HL-60 (cell line): ENCODE measurements around the gene KCNT1.

Experiments
- DNase-seq, 2 experiments: peaks; one replicate each; pipeline ENCODE4 v3.0.0-alpha.2; 2010 to 2020; ENCODE audit warnings: low read depth in 1 of 2, low spot score in 1 of 2
- H3K27ac ChIP-seq: fragments of 250-450 bp; sonication (Bioruptor Pico); replicated peaks from 2 replicates; pipeline ENCODE4 v1.5.1; 2020; ENCODE audit warnings: mild to moderate bottlenecking, moderate library complexity
- H3K27me3 ChIP-seq: fragments of 250-450 bp; sonication (Bioruptor Pico); 2 replicates; pipeline ENCODE4 v1.5.1; 2021; ENCODE audit warnings: mild to moderate bottlenecking, moderate library complexity; ENCODE audit not compliant: insufficient read depth, poor library complexity, severe bottlenecking
- H3K4me3 ChIP-seq: replicated peaks from 2 replicates; pipeline ENCODE4 v1.5.1; 2011; ENCODE audit warnings: mild to moderate bottlenecking, control low read depth, low read length; ENCODE audit not compliant: insufficient read depth
- CTCF ChIP-seq: IDR thresholded peaks from one replicate; pipeline ENCODE4 v1.5.1; 2011; ENCODE audit warnings: low read length, control low read depth, inconsistent platforms; ENCODE audit not compliant: insufficient read depth
- GABPA ChIP-seq: IDR thresholded peaks from 2 replicates; pipeline ENCODE4 v1.6.1; 2012; ENCODE audit warnings: low read depth
- POLR2AphosphoS5 ChIP-seq: IDR thresholded peaks from 2 replicates; pipeline ENCODE4 v1.6.1; 2012; ENCODE audit warnings: low read depth
- REST ChIP-seq: IDR thresholded peaks from 2 replicates; pipeline ENCODE4 v1.6.1; 2012; ENCODE audit warnings: low read depth; ENCODE audit not compliant: insufficient replicate concordance
- SPI1 ChIP-seq: IDR thresholded peaks from 2 replicates; pipeline ENCODE4 v1.6.1; 2012; ENCODE audit warnings: low read depth, mild to moderate bottlenecking, borderline replicate concordance

Gene KCNT1

GRCh38 chr9:135835131-135835530, 133.1 kb downstream of the KCNT1 start:
- DNase-seq, result no peak
- no peak for TF ChIP-seq GABPA
- no peak for TF ChIP-seq CTCF
- no peak for TF ChIP-seq SPI1
- TF ChIP-seq REST, result no peak
- no peak for TF ChIP-seq POLR2AphosphoS5

GRCh38 chr9:135839516-135839915, 137.5 kb downstream of the KCNT1 start:
- no peak for DNase-seq
- no peaks in the 10 kb centered on the region for H3K27me3 ChIP-seq
- H3K27ac ChIP-seq, result no peak overlapping the region
- TF ChIP-seq SPI1 (no peak), GABPA (no peak), REST (no peak), CTCF (no peak), POLR2AphosphoS5 (no peak)
- H3K4me3 ChIP-seq, result no peak overlapping the region

More at GRCh38 chr9:135835131-135835530, 133.1 kb downstream of the KCNT1 start:
- H3K4me3 ChIP-seq, result no peak overlapping the region
- no peaks in the 10 kb centered on the region for H3K27me3 ChIP-seq
- H3K27ac ChIP-seq, result no peak overlapping the region

- DNase-seq, result no peak
- no peak for TF ChIP-seq GABPA
- TF ChIP-seq POLR2AphosphoS5, result no peak
- no peak for TF ChIP-seq CTCF
- TF ChIP-seq REST, result no peak
- no peak for TF ChIP-seq SPI1
- Histone ChIP-seq H3K27ac (no peak overlapping the region), H3K27me3 (no peaks in the 10 kb centered on the region), H3K4me3 (no peak overlapping the region)
Observed at GRCh38 chr9:135840107-135840506, 138.1 kb downstream of the KCNT1 start.
